HEK293T (cell line): ENCODE results near the gene TMPRSS6.

Experiments
- ARNT ChIP-seq: fragments of 450-650 bp; IDR thresholded peaks from 2 replicates; pipeline ENCODE4 v1.6.1; 2017; ENCODE audit warnings: mild to moderate bottlenecking
- BHLHE40 ChIP-seq: fragments of 450-650 bp; IDR thresholded peaks from 2 replicates; pipeline ENCODE4 v1.6.1; 2016; ENCODE audit warnings: mild to moderate bottlenecking, moderate library complexity, borderline replicate concordance
- CTBP1 ChIP-seq: fragments of 450-650 bp; IDR thresholded peaks from 2 replicates; pipeline ENCODE4 v1.6.1; 2016; ENCODE audit warnings: borderline replicate concordance
- ELF4 ChIP-seq: fragments of 450-650 bp; IDR thresholded peaks from 2 replicates; pipeline ENCODE4 v1.6.1; 2017; ENCODE audit warnings: antibody characterized with exemption
- FOXA1 ChIP-seq: fragments of 450-650 bp; IDR thresholded peaks from 2 replicates; pipeline ENCODE4 v1.6.1; 2016; ENCODE audit warnings: mild to moderate bottlenecking
- FOXK2 ChIP-seq: fragments of 450-650 bp; IDR thresholded peaks from 2 replicates; pipeline ENCODE4 v1.6.1; 2016; ENCODE audit warnings: mild to moderate bottlenecking
- FOXM1 ChIP-seq: fragments of 450-650 bp; IDR thresholded peaks from 2 replicates; pipeline ENCODE4 v1.6.1; 2017; ENCODE audit warnings: mild to moderate bottlenecking, borderline replicate concordance
- L3MBTL2 ChIP-seq: fragments of 450-650 bp; conservative IDR thresholded peaks from 2 replicates; pipeline ENCODE4 v1.6.1; 2016; ENCODE audit warnings: mild to moderate bottlenecking
- NFRKB ChIP-seq: fragments of 450-650 bp; IDR thresholded peaks from 2 replicates; pipeline ENCODE4 v1.6.1; 2016; ENCODE audit warnings: mild to moderate bottlenecking, moderate library complexity
- PKNOX1 ChIP-seq: fragments of 450-650 bp; IDR thresholded peaks from 2 replicates; pipeline ENCODE4 v1.6.1; 2016
- SUZ12 ChIP-seq: fragments of 450-650 bp; IDR thresholded peaks from 2 replicates; pipeline ENCODE4 v1.6.1; 2016; ENCODE audit warnings: mild to moderate bottlenecking
- TARDBP ChIP-seq: fragments of 450-650 bp; IDR thresholded peaks from 2 replicates; pipeline ENCODE4 v1.6.1; 2016
- ZNF384 ChIP-seq: fragments of 450-650 bp; IDR thresholded peaks from 2 replicates; pipeline ENCODE4 v1.6.1; 2016

GRCh38 chr22:37045958-37046357, 63.6 kb downstream of the TMPRSS6 start:
- TF ChIP-seq ZNF384 = no peak
- TF ChIP-seq PKNOX1 = no peak
- no peak for TF ChIP-seq TARDBP
- TF ChIP-seq BHLHE40 = no peak
- TF ChIP-seq L3MBTL2 = no peak
- TF ChIP-seq ELF4 = no peak
- TF ChIP-seq CTBP1 = no peak
- no peak for TF ChIP-seq FOXA1
- TF ChIP-seq ARNT = no peak
- TF ChIP-seq FOXK2 = no peak
- TF ChIP-seq SUZ12 = no peak
- no peak for TF ChIP-seq NFRKB
- no peak for TF ChIP-seq FOXM1
